Measurements from ENCODE around the gene CDC42BPB.
"Not testable (repeated sequence)": the region's sequence is repeated elsewhere in the genome, so short reads cannot be mapped to it uniquely, and the experiment has no call there.

Gene CDC42BPB

DNA sequence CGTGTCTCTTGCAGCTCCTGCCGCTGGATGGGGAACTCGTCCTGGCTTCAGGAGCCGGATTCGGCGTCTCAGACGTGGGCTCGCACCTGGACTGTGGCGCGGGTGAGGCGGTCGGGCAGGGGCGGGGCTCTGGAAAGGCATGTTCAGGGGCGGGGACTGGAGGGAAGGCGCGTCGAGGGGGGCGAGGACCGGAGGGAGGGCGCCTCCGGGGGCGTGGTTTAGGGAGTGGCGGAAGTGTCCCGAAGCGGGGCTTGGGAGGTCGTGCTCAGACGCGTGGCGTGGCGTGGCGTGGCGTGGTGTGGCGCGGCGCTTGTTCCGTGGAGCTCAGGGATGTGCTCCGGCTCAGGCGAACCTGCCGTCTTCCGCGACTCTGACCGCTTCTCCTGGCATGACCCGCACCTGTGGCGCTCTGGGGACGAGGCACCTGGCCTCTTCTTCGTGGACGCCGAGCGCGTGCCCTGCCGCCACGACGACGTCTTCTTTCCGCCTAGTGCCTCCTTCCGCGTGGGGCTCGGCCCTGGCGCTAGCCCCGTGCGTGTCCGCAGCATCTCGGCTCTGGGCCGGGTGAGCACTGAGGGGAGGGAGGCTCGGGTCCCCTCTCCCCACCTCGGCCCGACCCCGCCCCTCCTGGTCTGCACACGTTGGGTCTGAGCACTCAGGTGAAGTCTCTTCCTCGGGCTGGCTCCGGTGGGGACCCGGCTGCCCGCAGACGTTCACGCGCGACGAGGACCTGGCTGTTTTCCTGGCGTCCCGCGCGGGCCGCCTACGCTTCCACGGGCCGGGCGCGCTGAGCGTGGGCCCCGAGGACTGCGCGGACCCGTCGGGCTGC lies 128.7 kb downstream of the CDC42BPB start:
- no peak for DNase-seq (ENCODE audit: low read depth, low spot score)

DNA sequence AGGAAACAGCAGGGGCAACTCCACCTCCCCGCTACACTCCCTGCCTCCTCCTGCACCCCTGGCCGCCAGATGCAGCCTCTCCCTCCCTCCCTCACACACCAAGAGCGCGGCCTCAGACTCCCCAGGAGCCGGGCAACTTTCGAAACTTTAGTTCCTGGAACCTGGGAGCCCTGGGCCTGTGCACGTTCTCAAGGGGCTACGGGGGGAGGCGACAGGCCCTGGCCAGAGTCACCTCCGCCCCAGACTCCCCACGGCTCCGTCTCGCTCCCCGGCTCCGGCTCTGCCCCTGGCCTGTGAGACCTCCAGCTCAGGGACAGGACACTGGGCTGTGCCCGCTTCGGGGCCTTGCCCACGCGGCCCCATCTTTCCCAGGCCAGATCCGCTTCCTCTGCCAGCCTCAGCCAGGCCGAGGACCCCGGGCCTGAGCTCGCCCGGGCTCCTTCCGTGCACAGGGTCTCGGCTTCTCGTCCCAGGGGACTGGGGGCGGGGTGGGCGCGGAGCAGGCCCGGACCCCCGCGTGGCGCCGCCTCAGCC lies 129.4 kb downstream of the CDC42BPB start:
- no peak for DNase-seq (ENCODE audit: low read depth, low spot score)

DNA sequence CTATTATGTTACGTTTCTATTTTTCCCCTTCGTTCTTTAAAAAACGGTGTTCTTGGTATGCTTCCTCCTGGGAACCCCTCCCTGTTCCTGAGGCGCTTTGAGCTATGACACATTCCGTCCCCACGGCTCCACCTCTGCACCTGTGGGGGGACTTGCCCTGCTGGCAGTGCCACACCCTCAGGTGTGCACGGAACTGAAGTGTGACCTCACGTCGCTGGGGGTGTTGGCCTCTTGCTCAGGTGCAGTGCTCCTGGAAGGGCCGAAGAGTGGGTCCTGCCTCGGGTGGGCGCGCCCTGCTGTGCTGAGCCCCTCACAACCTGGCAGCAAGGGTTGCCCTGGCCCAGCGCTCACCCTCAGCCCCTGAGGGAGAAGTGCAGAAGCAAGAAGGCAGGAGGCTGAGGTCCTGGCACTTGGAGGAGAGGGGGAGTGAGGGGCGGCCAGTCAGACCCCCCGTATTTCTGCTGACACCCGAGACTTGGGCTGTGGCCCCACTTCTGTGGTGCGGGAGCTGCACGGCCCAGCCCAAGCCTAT lies 129.9 kb downstream of the CDC42BPB start:
- no peak for DNase-seq (ENCODE audit: low read depth, low spot score)

DNA sequence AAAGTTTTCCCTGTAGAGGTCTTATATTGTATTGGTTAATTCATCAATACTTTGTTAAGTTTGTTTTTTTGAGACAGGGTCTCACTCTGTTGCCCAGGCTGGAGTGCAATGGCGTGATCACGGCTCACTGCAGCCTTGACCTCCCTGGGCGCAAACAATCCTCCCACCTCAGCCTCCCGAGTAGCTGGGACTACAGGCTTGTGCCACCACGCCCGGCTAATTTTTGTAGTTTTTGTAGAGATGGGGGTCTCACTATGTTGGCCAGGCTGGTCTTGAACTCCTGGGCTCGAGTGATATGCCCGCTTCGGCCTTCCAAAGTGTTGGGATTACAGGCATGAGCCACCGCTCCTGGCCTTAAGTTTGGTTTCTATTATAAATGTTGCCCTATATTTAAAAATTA lies 130.5 kb downstream of the CDC42BPB start:
- not testable (repeated sequence) for DNase-seq (ENCODE audit: low read depth, low spot score)

DNA sequence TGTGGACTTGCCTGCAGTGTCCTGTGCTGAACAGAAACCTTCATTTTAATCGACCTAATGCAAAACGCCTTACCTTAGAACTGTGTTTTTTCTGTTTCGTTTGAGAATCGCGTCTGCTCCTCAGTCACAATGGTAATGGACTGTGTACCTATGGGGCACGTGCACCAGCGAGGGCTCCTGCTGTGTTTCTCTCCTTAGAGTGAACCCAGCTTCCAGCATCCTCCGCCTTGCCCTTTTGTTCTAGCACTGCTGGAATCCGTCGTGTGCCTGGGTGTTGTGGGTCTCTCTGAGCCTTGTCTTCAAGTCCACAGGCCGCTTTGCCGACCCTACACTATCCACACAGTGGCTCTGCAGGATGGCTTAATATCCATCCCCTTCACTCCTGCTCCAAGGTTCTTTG lies 131.2 kb downstream of the CDC42BPB start:
- DNase-seq (ENCODE audit: low read depth, low spot score): no peak

DNA sequence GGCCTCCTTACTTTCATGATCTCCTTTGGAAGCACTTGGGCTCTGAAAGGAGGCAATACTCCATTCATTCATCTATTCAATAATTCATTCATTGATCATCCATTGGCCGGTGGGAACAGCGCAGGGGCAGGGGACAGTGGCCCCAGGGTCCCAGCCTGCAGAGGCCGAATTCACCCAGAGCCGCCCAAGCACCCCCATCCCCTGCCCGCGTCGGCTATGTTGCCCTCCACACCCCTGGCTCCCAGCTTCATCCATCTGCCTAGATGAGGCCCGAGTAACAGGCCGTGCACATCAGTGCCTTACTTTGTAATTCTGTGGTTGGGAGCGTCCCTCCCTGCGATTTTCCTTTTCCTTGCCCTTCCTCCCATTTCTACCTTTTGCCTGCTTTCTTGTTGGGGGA lies 131.7 kb downstream of the CDC42BPB start:
- DNase-seq (ENCODE audit: low read depth, low spot score): no peak

DNA sequence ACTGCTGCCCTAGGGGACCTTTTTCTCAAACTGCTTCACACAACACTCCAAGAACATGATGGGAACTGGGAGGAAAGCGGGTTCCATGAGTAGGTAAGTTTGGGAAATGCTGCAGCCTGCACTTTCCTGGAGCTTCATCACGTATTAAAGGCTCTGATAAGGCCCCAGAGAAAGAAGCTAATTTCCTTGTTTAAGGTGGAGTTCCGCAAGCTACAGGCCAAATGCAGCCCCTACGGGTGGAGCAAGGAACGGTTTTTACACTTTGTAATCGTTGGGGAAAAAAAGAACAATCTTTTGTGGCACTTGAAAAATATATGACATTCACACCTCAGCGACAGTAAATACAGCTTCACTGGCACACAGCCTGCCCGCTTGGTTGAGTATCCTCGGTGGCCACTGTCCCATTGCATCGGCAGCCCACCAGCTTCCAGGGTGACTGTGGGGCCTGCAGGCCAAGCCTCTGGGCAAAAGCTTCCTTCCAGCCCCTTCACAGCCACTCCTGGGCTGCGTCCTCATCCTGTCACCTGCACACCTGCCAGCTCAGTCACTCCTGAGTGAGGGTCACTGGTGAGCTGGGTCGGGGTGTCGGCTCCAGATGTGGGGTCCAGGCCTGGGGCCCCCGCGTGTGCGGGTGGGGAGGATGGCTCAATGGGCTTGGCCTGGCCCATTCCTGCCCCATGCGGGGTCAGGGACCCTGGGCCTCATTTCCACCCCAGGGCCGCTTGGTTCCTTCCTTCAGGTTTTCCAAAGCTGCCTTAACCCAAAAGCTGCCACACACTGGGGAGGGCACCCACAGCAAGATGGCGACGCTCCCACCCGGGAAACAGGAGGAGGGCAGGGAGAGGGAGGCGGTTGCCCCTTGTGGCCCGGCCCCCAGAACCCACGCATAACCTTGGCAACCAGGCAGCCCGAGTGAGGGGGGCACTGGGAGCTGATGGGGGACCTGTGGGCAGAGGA lies 132.4 kb downstream of the CDC42BPB start:
- no peak for DNase-seq (ENCODE audit: low read depth, low spot score)

DNA sequence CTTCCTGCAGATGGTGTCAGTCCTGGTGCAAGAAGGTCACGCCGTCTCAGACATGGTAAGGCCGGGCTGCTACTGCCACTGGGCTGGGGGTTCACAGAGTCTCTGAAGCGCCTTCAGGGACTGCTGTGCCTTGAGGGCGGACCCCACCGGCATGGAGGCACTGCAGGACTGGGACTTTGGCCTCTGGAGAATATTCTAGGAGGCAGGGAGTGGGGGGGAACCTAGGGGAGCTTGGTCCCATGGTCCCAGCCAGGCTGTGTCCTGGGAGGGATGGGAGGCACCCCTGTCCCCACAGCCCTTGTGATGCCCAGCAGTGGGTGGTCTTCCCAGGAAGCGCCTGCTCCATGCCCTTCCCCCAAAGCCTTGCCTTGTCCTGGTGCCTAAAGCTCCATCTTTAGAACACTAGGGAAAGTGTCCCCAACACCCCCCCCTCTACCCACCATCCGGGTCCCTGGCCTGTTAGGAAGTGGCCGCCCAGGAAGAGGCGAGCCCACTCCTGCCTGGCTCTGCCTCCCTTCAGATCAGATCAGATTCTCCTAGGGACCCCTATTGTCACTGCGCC lies 133.3 kb downstream of the CDC42BPB start:
- no peak for DNase-seq (ENCODE audit: low read depth, low spot score)

DNA sequence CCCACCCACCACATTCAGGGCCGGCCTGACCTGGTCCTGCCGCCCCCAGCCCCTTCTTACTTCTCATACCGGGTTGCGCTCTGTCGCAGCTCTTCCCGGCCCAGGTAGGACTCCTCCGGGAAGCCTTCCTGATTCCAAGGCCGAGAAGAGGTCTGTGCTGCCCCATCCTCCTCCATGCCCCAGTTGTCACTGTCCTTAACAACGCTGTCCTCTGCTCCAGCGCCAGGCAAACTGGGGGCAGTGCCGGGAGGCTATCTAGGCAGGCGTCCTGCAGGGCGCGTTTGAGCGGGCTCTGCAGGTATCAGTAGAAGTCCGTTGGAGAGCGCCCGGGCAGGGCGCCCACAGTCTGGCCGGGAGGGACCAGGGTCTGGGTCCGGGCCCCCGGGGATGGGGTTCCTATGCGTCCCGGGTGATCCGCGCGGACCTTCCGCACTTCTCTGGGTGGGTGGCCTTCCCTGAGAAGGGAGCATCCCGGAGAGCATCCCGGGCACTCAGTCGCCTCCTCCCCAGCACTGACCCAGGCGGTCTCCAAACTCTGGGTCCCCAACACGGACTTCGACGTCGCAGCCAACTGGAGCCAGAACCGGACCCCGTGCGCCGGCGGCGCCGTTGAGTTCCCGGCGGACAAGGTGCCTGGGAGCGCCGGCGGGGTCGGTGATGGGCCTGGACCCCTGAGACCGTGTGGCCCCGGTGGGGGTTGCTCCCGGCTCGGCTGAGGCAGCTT lies 134.0 kb downstream of the CDC42BPB start:
- no peak for DNase-seq (ENCODE audit: low read depth, low spot score)

DNA sequence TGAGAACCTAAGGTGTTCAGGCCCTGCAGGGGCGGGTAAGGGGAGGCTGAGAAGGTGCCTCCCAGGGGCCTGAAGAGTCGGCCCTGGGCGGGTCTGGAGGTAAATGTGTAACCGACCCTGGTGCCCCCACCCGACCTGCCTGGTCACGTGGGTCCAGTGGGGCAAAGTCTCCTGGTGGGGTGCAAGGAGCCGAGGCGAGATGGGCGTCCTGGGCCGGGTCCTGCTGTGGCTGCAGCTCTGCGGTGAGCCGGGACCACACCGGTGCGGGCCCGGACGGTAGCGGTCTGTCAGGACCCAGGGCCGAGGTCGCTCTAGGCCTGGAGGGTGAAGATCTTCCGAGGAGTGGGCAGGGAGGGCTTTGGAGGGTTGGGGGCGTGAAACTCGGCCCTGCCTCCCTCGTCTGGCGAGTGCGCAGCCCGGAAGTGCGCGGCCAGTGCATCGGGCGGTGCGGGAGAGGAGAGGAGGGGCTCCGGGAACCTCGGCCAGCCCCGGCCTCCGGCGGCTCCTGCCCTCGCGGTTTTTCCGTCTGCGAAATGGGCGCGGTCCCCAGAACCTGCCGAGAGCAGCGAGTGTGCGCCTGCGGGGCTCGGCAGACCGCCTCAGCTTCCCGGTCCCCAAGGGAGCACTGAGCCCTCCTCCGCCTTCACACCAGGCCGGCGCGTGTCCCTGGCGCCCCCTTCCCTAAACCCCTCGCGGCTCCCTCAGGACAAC lies 134.7 kb downstream of the CDC42BPB start, which contains the start of gene AMN:
TSS of gene AMN (plus strand) at position 174 of the 711 bp plus-strand sequence. CDS start at position 200, 26 bp downstream.
- no peak for DNase-seq (ENCODE audit: low read depth, low spot score)

DNA sequence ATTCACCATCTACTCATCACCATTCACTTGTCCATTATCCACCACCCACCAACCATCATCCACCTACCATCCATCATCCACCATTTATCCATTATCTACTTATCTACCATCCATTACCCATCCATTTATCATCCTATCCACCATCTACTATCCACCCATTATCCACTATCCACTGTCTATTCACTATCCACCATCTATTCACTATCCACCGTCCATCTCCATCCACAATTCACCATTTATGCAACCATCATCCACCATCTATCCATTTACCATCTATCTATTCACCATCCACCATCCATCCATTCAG lies 136.4 kb downstream of the CDC42BPB start:
- DNase-seq (ENCODE audit: low read depth, low spot score): no peak

DNA sequence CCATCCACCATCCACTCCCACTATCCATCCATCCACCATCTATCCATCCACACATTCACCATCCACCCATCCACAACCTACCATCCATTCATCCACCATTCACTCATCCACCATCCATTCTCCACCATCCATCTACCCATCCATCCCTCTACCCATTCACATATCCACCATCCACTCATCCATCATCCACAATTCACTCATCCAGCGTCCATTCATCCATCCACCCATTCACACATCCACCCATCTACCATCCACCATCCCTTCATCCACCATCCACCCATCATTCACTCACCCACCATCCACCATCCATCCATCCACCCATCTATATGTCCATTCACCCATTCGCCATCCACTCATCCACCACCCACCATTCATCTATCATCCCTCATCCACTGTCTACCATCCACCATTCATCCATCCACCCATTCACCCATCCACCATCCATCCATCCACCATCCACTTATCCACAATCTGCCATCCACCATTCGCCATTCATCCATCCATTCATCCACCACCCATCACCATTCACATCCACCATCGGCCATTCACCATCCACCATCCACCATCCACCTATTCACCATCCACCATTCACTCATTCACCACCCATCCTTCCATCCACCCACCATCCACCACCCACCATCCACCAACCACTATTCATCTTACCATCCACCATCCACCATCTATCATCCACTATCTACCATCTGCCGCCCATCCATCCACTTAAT lies 136.9 kb downstream of the CDC42BPB start:
- DNase-seq (ENCODE audit: low read depth, low spot score): no peak

DNA sequence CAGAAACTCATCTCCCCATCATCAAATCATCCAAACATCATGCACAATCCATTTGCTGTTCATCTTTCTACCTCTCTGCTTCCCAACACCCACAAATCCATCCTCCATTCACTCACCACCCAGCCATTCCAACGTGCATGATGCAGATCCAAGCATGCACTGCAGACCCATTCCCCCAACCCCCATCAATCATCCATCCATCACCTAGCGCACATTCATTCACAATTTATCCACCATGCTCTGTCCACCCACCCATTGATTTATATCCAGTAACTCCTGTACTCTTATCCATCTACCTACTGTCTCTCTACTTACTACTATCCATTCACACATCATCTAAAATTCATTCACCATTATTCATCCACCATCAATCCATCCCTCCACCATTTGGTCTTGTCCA lies 138.9 kb downstream of the CDC42BPB start:
- no peak for DNase-seq (ENCODE audit: low read depth, low spot score)

DNA sequence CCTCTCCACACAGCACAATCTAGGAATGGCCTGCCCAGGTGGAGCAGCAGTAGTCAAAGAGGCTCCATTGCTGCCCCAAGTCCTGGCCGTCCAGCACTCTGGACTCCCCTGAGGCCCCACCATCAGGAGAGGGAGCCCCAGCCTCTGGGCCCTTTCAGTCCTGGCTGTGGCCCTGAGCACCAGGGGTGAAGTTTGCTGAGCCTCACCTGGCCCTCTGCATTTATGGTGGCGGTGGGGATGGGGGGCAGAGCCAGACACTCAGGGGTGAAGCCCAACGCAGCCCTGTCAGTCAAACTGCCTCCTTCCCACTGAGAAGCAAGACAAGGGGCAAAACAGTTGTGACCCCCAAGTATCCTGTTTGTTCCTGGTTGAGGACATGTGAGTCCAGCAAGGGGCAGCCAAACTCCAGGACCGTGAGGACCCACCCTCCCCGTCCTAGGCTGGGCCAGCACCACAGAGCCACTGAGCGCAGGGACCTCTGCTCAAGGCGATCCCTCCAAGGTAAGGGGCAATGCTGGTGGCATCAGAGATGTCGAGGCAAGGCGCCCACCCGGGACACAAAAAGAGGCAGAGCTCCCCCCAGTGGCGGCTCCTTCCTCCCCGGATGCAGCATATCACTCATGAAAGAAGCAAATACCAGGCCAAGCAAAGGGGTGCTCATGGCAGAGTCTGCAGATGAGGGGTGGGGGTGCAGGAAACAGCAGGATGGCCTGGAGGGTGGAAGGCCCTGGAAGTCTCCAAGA lies 139.7 kb downstream of the CDC42BPB start:
- peak; percentile 15 for DNase-seq (ENCODE audit: low read depth, low spot score)

DNA sequence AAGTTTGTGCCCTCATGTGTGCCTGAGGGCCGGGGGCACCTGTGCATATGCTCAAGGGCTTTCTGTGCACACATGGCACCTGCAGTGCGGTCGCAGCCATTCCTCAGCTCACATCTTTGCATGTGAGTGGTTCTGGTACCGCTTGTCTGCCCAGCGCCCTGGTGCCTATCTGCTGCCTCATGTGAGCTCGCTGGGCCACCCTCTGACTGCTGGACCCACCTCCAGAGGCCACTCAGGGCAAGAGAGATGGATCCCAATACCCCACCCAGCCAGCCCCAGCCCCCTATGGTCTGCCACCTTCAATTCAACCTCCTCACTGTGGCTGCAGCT lies 140.3 kb downstream of the CDC42BPB start:
- DNase-seq (ENCODE audit: low read depth, low spot score): no peak

DNA sequence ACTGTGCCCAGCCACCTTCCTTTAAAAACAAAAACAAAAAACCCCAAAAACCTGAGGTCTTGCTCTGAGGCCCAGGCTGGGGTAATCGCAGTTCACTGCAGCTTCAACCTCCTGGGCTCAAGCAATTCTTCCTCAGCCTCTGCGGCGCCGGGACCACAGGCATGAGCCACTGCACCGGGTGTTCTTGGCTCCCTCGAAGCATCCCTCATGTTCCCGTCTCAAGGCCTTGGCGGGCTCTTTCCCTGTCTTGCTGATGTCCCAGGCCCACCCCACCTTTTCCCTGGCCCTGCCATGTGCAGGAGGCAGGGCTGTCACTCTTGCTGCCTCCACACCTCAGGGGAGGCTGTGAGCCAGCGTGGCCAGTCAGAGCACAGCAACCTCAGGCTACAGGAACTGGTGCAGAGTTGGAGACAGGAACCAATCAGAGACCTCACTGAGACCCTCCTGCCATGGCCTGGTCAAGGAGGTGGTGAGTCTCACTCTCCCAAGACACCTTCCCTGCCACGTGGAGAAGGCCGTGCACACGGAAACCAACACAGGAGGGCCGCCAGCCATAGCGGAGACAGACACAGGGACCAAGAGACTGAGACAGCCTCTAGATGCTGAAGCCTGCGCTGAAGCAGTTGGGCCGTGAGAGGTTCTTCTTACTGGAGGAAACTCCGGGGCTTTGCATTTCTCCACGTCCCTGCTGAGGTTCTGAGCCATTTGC lies 140.8 kb downstream of the CDC42BPB start:
- DNase-seq (ENCODE audit: low read depth, low spot score): no peak

DNA sequence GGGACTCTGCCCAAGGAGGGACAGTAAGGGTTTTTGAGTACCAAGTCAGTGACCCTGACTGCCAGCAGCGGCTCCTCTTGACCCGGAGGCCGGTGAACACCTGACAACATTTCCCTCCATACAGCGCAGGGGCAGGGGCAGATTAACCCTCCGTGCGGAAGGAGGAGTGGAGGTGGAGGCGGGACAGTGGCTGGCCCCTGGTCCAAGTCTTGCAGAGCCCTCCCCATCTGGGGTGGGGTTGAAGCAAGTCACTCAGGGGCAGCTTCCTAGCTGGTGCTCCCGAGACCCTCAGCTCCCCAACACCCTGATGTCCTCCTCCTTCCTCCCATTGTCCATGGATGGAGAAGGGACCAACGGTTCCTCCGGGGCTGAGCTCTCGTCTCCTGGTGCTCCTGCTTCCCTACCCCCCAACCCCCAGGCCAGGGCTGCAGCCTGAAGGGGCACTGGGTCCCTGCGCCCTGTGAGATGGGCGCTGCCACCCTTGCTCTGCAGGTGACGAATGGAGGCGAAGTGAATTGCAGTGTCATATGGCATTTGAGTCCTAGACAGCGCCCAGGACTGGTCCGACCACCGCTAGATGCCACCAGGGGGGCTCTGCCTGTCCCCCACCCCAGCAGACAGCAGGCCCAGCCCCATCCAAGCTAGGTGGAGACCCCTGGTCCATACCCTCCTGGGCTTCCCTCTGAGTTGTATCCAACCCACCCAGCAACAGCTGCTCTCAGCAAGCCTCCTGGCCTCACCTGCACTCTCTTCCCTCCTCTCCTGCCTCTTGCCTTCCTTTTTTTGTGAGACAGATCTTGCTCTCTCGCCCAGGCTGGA lies 141.8 kb downstream of the CDC42BPB start:
- no peak for DNase-seq (ENCODE audit: low read depth, low spot score)
